DND-41 (cell line): ENCODE measurements around the gene HPCAL1.

ENCODE experiments used
- ATAC-seq: fragments of 200-7000 bp; cut with Tn5 transposase; 3 replicates; pipeline ENCODE4 v1.9.1; 2021; ENCODE audit warnings: low read depth; ENCODE audit not compliant: insufficient read depth
- DNase-seq: peaks from one replicate; pipeline ENCODE4 v3.0.0-alpha.2; 2020
- H2AFZ ChIP-seq: 2 replicates; pipeline ENCODE4 v1.6.0; 2012; ENCODE audit warnings: low read depth, low read length
- H3K27ac ChIP-seq: 2 replicates; pipeline ENCODE4 v1.5.1; 2012; ENCODE audit warnings: low read length, inconsistent platforms
- H3K27me3 ChIP-seq: fragments of 200-600 bp; sonication (generic); 2 replicates; pipeline ENCODE4 v1.6.0; 2012; ENCODE audit warnings: low read length, mild to moderate bottlenecking, inconsistent platforms; ENCODE audit not compliant: insufficient read depth, poor library complexity
- H3K36me3 ChIP-seq: 2 replicates; pipeline ENCODE4 v1.5.1; 2012; ENCODE audit warnings: low read length, inconsistent platforms; ENCODE audit not compliant: insufficient read depth
- H3K4me1 ChIP-seq: 2 replicates; pipeline ENCODE4 v1.5.1; 2012; ENCODE audit warnings: mild to moderate bottlenecking, low read length; ENCODE audit not compliant: insufficient read depth
- H3K4me2 ChIP-seq: 2 replicates; pipeline ENCODE4 v1.6.0; 2012; ENCODE audit warnings: mild to moderate bottlenecking, moderate library complexity, low read length, inconsistent platforms; ENCODE audit not compliant: insufficient read depth
- H3K4me3 ChIP-seq, 2 experiments: fragments of 200-600 bp in 1 of 2; shearing (Covaris generic) in 1 of 2; 2 replicates each; pipeline ENCODE4 v1.5.1; 2012 to 2016; ENCODE audit warnings: inconsistent platforms in 2 of 2, low read length in 2 of 2, mild to moderate bottlenecking in 2 of 2, low read depth in 1 of 2, moderate library complexity in 1 of 2
- H3K79me2 ChIP-seq: 2 replicates; pipeline ENCODE4 v1.6.0; 2012; ENCODE audit warnings: low read length, inconsistent platforms; ENCODE audit not compliant: insufficient read depth
- H3K9ac ChIP-seq: 2 replicates; pipeline ENCODE4 v1.6.0; 2012; ENCODE audit warnings: low read depth, mild to moderate bottlenecking, inconsistent platforms, low read length, moderate library complexity
- H3K9me3 ChIP-seq: 2 replicates; pipeline ENCODE4 v1.5.1; 2012; ENCODE audit warnings: low read length, moderate library complexity, mild to moderate bottlenecking, inconsistent platforms; ENCODE audit not compliant: insufficient read depth, severe bottlenecking
- H4K20me1 ChIP-seq: 2 replicates; pipeline ENCODE4 v1.6.0; 2012; ENCODE audit warnings: low read length; ENCODE audit not compliant: insufficient read depth
- CTCF ChIP-seq: IDR thresholded peaks from 2 replicates; pipeline ENCODE4 v1.5.1; 2012; ENCODE audit warnings: borderline replicate concordance, low read length, moderate library complexity, mild to moderate bottlenecking; ENCODE audit not compliant: poor library complexity, severe bottlenecking; ENCODE audit errors: extremely low read depth
- EZH2 ChIP-seq: IDR thresholded peaks from 3 replicates; pipeline ENCODE4 v1.6.1; 2012; ENCODE audit warnings: borderline replicate concordance, low read depth, mild to moderate bottlenecking, moderate library complexity, low read length, inconsistent platforms; ENCODE audit not compliant: severe bottlenecking

The HPCAL1 gene

GRCh38 chr2:10255189-10256030 lies 47.3 kb upstream of the HPCAL1 start:
- no peaks in the 10 kb centered on the region for H3K36me3 ChIP-seq
- H3K27ac ChIP-seq: no peak overlapping the region
- no peak overlapping the region for H3K4me3 ChIP-seq
- ATAC-seq (no peak), DNase-seq (no peak)
- H3K9me3 ChIP-seq: peaks cover 3% of the 10 kb centered on the region
- H3K4me1 ChIP-seq: no peaks in the 10 kb centered on the region
- H3K4me2 ChIP-seq: no peak overlapping the region
- no peak overlapping the region for H3K9ac ChIP-seq
- H2AFZ ChIP-seq: no peak overlapping the region
- H3K27me3 ChIP-seq: peaks cover 5% of the 10 kb centered on the region
- no peaks in the 10 kb centered on the region; the same call in 1 of the 2 replicates for H4K20me1 ChIP-seq
- TF ChIP-seq CTCF: no peak
- no peak for TF ChIP-seq EZH2
- H3K79me2 ChIP-seq: no peaks in the 10 kb centered on the region

GRCh38 chr2:10256031-10256514 lies 46.6 kb upstream of the HPCAL1 start:
- no peak for DNase-seq
- H4K20me1 ChIP-seq: no peaks in the 10 kb centered on the region; the same call in 1 of the 2 replicates
- no peak overlapping the region for H3K4me2 ChIP-seq
- no peaks in the 10 kb centered on the region for H3K9me3 ChIP-seq
- H3K4me1 ChIP-seq: no peaks in the 10 kb centered on the region
- H2AFZ ChIP-seq: no peak overlapping the region
- no peak for TF ChIP-seq EZH2
- no peak for TF ChIP-seq CTCF
- no peak overlapping the region for H3K27ac ChIP-seq
- H3K4me3 ChIP-seq: no peak overlapping the region
- peaks cover 5% of the 10 kb centered on the region for H3K27me3 ChIP-seq
- no peak overlapping the region for H3K9ac ChIP-seq
- H3K79me2 ChIP-seq: no peaks in the 10 kb centered on the region
- no peak for ATAC-seq
- H3K36me3 ChIP-seq: no peaks in the 10 kb centered on the region

GRCh38 chr2:10256515-10257031 lies 46.1 kb upstream of the HPCAL1 start:
- Histone ChIP-seq H3K36me3 (no peaks in the 10 kb centered on the region), H3K4me3 (no peak overlapping the region), H3K9ac (no peak overlapping the region), H3K79me2 (no peaks in the 10 kb centered on the region), H3K27me3 (peaks cover 5% of the 10 kb centered on the region), H2AFZ (no peak overlapping the region), H3K27ac (no peak overlapping the region), H4K20me1 (no peaks in the 10 kb centered on the region; the same call in 1 of the 2 replicates), H3K4me1 (no peaks in the 10 kb centered on the region), H3K9me3 (no peaks in the 10 kb centered on the region), H3K4me2 (no peak overlapping the region)
- no peak for DNase-seq
- no peak for ATAC-seq
- no peak for TF ChIP-seq CTCF
- TF ChIP-seq EZH2: no peak
